GM19099 (cell line): ENCODE data around the gene RAE1.

ENCODE experiments used
- POLR2A ChIP-seq: IDR thresholded peaks from 3 replicates; pipeline ENCODE4 v1.6.1; 2011; ENCODE audit warnings: low read depth; ENCODE audit not compliant: insufficient read length; ENCODE audit errors: extremely low read depth

Gene RAE1

GRCh38 chr20:57346477-57346876 is 4.6 kb upstream of the RAE1 start:
- no peak for TF ChIP-seq POLR2A

GRCh38 chr20:57347393-57347792 is 3.7 kb upstream of the RAE1 start:
- no peak for TF ChIP-seq POLR2A

- no peak for TF ChIP-seq POLR2A
Observed at GRCh38 chr20:57350081-57350710, 859 bp upstream of the RAE1 start.

GRCh38 chr20:57352305-57352704 is 1.2 kb downstream of the RAE1 start:
- TF ChIP-seq POLR2A = no peak

- no peak for TF ChIP-seq POLR2A
Observed at GRCh38 chr20:57353351-57353750, 2.3 kb downstream of the RAE1 start.

- TF ChIP-seq POLR2A = no peak
Observed at GRCh38 chr20:57361517-57361916, 10.5 kb downstream of the RAE1 start.

- no peak for TF ChIP-seq POLR2A
Observed at GRCh38 chr20:57364451-57364850, 13.4 kb downstream of the RAE1 start.

- TF ChIP-seq POLR2A = no peak
Observed at GRCh38 chr20:57369596-57369995, 18.5 kb downstream of the RAE1 start.

GRCh38 chr20:57370316-57370715 is 19.3 kb downstream of the RAE1 start:
- TF ChIP-seq POLR2A = no peak

GRCh38 chr20:57371363-57371762 is 20.3 kb downstream of the RAE1 start:
- TF ChIP-seq POLR2A = no peak

- no peak for TF ChIP-seq POLR2A
Observed at GRCh38 chr20:57372157-57372556, 21.1 kb downstream of the RAE1 start.

- TF ChIP-seq POLR2A = no peak
Observed at GRCh38 chr20:57372581-57373350, 21.7 kb downstream of the RAE1 start.

GRCh38 chr20:57374343-57374930 is 23.4 kb downstream of the RAE1 start:
- TF ChIP-seq POLR2A = no peak

- no peak for TF ChIP-seq POLR2A
Observed at GRCh38 chr20:57374931-57375651, 24.0 kb downstream of the RAE1 start.

GRCh38 chr20:57375652-57376230 is 24.7 kb downstream of the RAE1 start:
- no peak for TF ChIP-seq POLR2A

- no peak for TF ChIP-seq POLR2A
Observed at GRCh38 chr20:57377350-57377749, 26.3 kb downstream of the RAE1 start.

- no peak for TF ChIP-seq POLR2A
Observed at GRCh38 chr20:57378107-57378506, 27.1 kb downstream of the RAE1 start.
